IMR-90 (cell line): ENCODE results near the gene METTL21C. TPM values are rescaled to one million over a fixed set of nuclear protein-coding genes. Genes with fewer than 3 reads are reported as not detected.

Experiments
- ATAC-seq: fragments of 200-7000 bp; cut with Tn5 transposase; 2 replicates; pipeline ENCODE4 v1.9.1; 2020; ENCODE audit warnings: low read depth, mild to moderate bottlenecking, moderate library complexity
- BruUV-seq: library from RNA; stranded (reverse); fragments of 400-500 nt; replicated peaks from 2 replicates; lab custom pipeline; 2021; lab: Mats Ljungman, UMichigan
- CTCF ChIA-PET: fragments of 300-600 bp; formaldehyde crosslinking; extraction: SDS; loops from one replicate; lab custom pipeline; 2021; ENCODE audit warnings: antibody characterized with exemption; lab: Yijun Ruan, JAX
- POLR2A ChIA-PET: fragments of 300-600 bp; sonication (Branson Sonifier 250); formaldehyde crosslinking; loops from one replicate; lab custom pipeline; 2022; ENCODE audit warnings: antibody characterized with exemption; ENCODE audit not compliant: unreplicated experiment; lab: Charles Lee
- DNase-seq: peaks from one replicate; pipeline ENCODE4 v3.0.0; 2013
- H2AFZ ChIP-seq: replicated peaks from 2 replicates; pipeline ENCODE3; 2013; ENCODE audit warnings: low read length, mild to moderate bottlenecking; ENCODE audit not compliant: poor library complexity
- H2AK5ac ChIP-seq: 2 replicates; pipeline ENCODE4 v1.6.1; 2013; ENCODE audit warnings: low read depth, low read length, inconsistent platforms
- H2AK9ac ChIP-seq: replicated peaks from 2 replicates; pipeline ENCODE3; 2013; ENCODE audit warnings: mild to moderate bottlenecking, low read depth, low read length, moderate library complexity; ENCODE audit not compliant: poor library complexity
- H2BK120ac ChIP-seq: 2 replicates; pipeline ENCODE4 v1.6.1; 2013; ENCODE audit warnings: low read depth, low read length, inconsistent platforms
- H2BK15ac ChIP-seq: 3 replicates; pipeline ENCODE4 v1.6.1; 2013; ENCODE audit warnings: low read depth, low read length, inconsistent platforms
- H2BK20ac ChIP-seq: 2 replicates; pipeline ENCODE4 v1.6.1; 2013; ENCODE audit warnings: low read depth, mild to moderate bottlenecking, inconsistent platforms, low read length, moderate library complexity
- H2BK5ac ChIP-seq: 2 replicates; pipeline ENCODE4 v1.6.1; 2013; ENCODE audit warnings: mild to moderate bottlenecking, low read depth, low read length, inconsistent platforms; ENCODE audit not compliant: poor library complexity, severe bottlenecking
- H3K14ac ChIP-seq: replicated peaks from 2 replicates; pipeline ENCODE4 v1.6.1; 2013; ENCODE audit warnings: low read depth, low read length, inconsistent platforms
- H3K18ac ChIP-seq: 2 replicates; pipeline ENCODE4 v1.6.1; 2013; ENCODE audit warnings: low read depth, low read length, control low read depth
- H3K23ac ChIP-seq: 2 replicates; pipeline ENCODE4 v1.6.1; 2013; ENCODE audit warnings: low read depth, low read length, inconsistent platforms
- H3K27ac ChIP-seq: 2 replicates; pipeline ENCODE4 v1.5.1; 2013; ENCODE audit warnings: mild to moderate bottlenecking, control low read depth, low read length; ENCODE audit not compliant: insufficient read depth
- H3K27me3 ChIP-seq: 2 replicates; pipeline ENCODE4 v1.6.1; 2013; ENCODE audit warnings: low read length; ENCODE audit not compliant: control insufficient read depth, insufficient read depth
- H3K36me3 ChIP-seq: 2 replicates; pipeline ENCODE4 v1.6.1; 2013; ENCODE audit warnings: low read length, mixed read lengths; ENCODE audit not compliant: control insufficient read depth, insufficient read depth
- H3K4ac ChIP-seq: 2 replicates; pipeline ENCODE4 v1.6.1; 2013; ENCODE audit warnings: low read depth, low read length, inconsistent platforms
- H3K4me1 ChIP-seq: 2 replicates; pipeline ENCODE4 v1.6.1; 2013; ENCODE audit warnings: low read length, mixed read lengths; ENCODE audit not compliant: control insufficient read depth, insufficient read depth
- H3K4me2 ChIP-seq: 2 replicates; pipeline ENCODE4 v1.6.1; 2013; ENCODE audit warnings: low read depth, mild to moderate bottlenecking, control low read depth, low read length, moderate library complexity
- H3K4me3 ChIP-seq: 2 replicates; pipeline ENCODE4 v1.5.1; 2013; ENCODE audit warnings: low read depth, mild to moderate bottlenecking, control low read depth, low read length, moderate library complexity; ENCODE audit not compliant: insufficient read depth
- H3K56ac ChIP-seq: 2 replicates; pipeline ENCODE4 v1.6.1; 2013; ENCODE audit warnings: low read length, inconsistent platforms; ENCODE audit not compliant: insufficient read depth; ENCODE audit errors: extremely low read depth
- H3K79me1 ChIP-seq, 2 experiments: 2 replicates each; pipeline ENCODE4 v1.6.1; 2013; ENCODE audit warnings: low read length in 2 of 2, inconsistent platforms in 1 of 2, low read depth in 1 of 2
- H3K9ac ChIP-seq: 2 replicates; pipeline ENCODE4 v1.6.1; 2013; ENCODE audit warnings: low read depth, low read length, control low read depth
- H3K9me1 ChIP-seq: 2 replicates; pipeline ENCODE4 v1.6.1; 2013; ENCODE audit warnings: low read length, inconsistent platforms; ENCODE audit not compliant: insufficient read depth
- H3K9me3 ChIP-seq: 2 replicates; pipeline ENCODE4 v1.6.1; 2013; ENCODE audit warnings: low read length; ENCODE audit not compliant: control insufficient read depth, insufficient read depth
- H4K20me1 ChIP-seq: 2 replicates; pipeline ENCODE4 v1.6.1; 2013; ENCODE audit warnings: low read length, inconsistent platforms; ENCODE audit not compliant: insufficient read depth
- H4K5ac ChIP-seq: 2 replicates; pipeline ENCODE4 v1.6.1; 2013; ENCODE audit warnings: mild to moderate bottlenecking, low read depth, low read length, control low read depth
- H4K8ac ChIP-seq, 2 experiments: 2 replicates each; pipeline ENCODE4 v1.6.1; 2013; ENCODE audit warnings: low read depth in 2 of 2, low read length in 2 of 2, control low read depth in 1 of 2, inconsistent platforms in 1 of 2
- H4K91ac ChIP-seq: 2 replicates; pipeline ENCODE4 v1.6.1; 2013; ENCODE audit warnings: low read depth, low read length, inconsistent platforms; ENCODE audit not compliant: insufficient read depth
- RCOR1 ChIP-seq: IDR thresholded peaks from 2 replicates; pipeline ENCODE4 v1.6.1; 2012; ENCODE audit warnings: mild to moderate bottlenecking, low read length, improper control_type of control experiment; ENCODE audit not compliant: insufficient replicate concordance
- RFX5 ChIP-seq: IDR thresholded peaks from 2 replicates; pipeline ENCODE4 v1.8.0; 2012; ENCODE audit warnings: low read depth, mild to moderate bottlenecking, low read length, moderate library complexity
- WGBS, 2 experiments: methylation state at CpG; one replicate each; pipeline versions ENCODE4 v1.1.5 to v1.1.7; 2013; ENCODE audit warnings: missing lambda C conversion rate in 2 of 2; ENCODE audit not compliant: insufficient read length in 1 of 2; ENCODE audit errors: extremely low coverage in 2 of 2; 5-methylcytosine and 5-hydroxymethylcytosine counted together
- dilution Hi-C: fragments of 300-500 bp; cut with HindIII; formaldehyde crosslinking; loops from one replicate; pipeline ENCODE4 v1.14.3; 2018; ENCODE audit warnings: low sequenced_read_pairs; ENCODE audit not compliant: unreplicated experiment
- in situ Hi-C: fragments of 300-500 bp; cut with MboI; formaldehyde crosslinking; loops from 3 replicates; pipeline ENCODE4 v1.14.3; 2019; ENCODE audit warnings: low sequenced_read_pairs, inconsistent platforms, mixed read lengths
- intact Hi-C: fragments of 100-400 bp; cut with micrococcal nuclease; formaldehyde crosslinking; loops from 2 replicates; pipeline ENCODE4 v1.10.0; 2022
- polyA plus RNA-seq, 3 experiments: library from polyadenylated mRNA; depleted of rRNA; stranded (reverse); fragments of >200 nt; gene quantifications; 2 replicates each; pipeline ENCODE4 v1.2.3, GENCODE V29; 2012; ENCODE audit warnings: low replicate concordance in 1 of 3
- total RNA-seq: library from RNA; depleted of rRNA; stranded (reverse); fragments of >200 nt; gene quantifications from 2 replicates; pipeline ENCODE4 v1.2.3, GENCODE V29; 2012
- TF ChIP-seq, protein P1 (sequence below): conservative IDR thresholded peaks from 2 replicates; pipeline ENCODE4 v1.5.1; 2012; ENCODE audit warnings: mild to moderate bottlenecking, low read depth, low read length, improper control_type of control experiment

METTL21C gene
- total and polyA plus RNA-seq, 2 of the 4 experiments (the other 2 are of a cell fraction): not detected

DNA sequence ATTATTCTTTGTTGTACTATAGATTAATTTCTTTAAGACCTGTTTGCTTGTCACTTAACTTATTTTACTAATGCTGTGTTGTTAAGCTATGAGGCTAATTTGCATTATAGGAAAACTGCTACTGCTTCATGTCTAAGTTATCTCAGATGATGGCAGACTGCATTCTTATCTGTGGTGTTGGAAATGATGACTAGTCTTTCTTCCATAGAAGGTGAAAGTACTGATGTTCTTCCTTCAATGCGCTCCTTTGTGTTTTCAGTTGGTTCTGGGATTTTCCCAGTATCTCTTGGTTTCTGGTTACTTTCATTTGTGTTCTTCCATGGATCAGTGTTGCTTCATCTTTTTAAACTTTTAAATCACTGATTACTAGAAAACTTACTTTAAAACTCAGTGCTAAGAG, 51.2 kb downstream of the METTL21C start:
- no peak overlapping the region for H2BK120ac ChIP-seq
- peaks cover 5% of the 10 kb centered on the region in 2 experiments; a peak in 2 of 4 replicates for H3K79me1 ChIP-seq
- no peaks in the 10 kb centered on the region for H3K4me1 ChIP-seq
- H3K14ac ChIP-seq: no peak overlapping the region
- H4K5ac ChIP-seq: no peak overlapping the region
- intact Hi-C loops: loop anchor here (2.0 to 5.0 kb wide), 2 partner anchors 13 to 36 kb away; no protein-coding TSS in a partner anchor
- no peak overlapping the region for H3K4me3 ChIP-seq
- H2BK20ac ChIP-seq: no peak overlapping the region
- no peak overlapping the region for H2BK15ac ChIP-seq
- CTCF ChIA-PET: no interaction called here
- no peak overlapping the region for H3K27ac ChIP-seq
- 0 out of 4 replicates have a peak overlapping the region, but pooled peaks of 1 of the 2 experiments have one; percentile 25 for H4K8ac ChIP-seq
- peaks cover 35% of the 10 kb centered on the region for H3K36me3 ChIP-seq
- H3K4me2 ChIP-seq: no peak overlapping the region
- POLR2A ChIA-PET: no interaction called here
- H4K20me1 ChIP-seq: no peaks in the 10 kb centered on the region
- H2AK5ac ChIP-seq: no peak overlapping the region
- ATAC-seq: no peak
- H2AFZ ChIP-seq: no peak overlapping the region
- dilution Hi-C loops: no loop called here
- no peak overlapping the region for H4K91ac ChIP-seq
- 0 out of 2 replicates have a peak, but pooled peaks cover 3% of the 10 kb centered on the region for H3K9me1 ChIP-seq
- in situ Hi-C loops: no loop called here
- no peak overlapping the region for H3K4ac ChIP-seq
- BruUV-seq: no TSS peak
- no peak overlapping the region for H3K23ac ChIP-seq
- H3K56ac ChIP-seq: no peak overlapping the region
- TF ChIP-seq RFX5 (no peak), RCOR1 (no peak)
- TF ChIP-seq, protein P1, sequence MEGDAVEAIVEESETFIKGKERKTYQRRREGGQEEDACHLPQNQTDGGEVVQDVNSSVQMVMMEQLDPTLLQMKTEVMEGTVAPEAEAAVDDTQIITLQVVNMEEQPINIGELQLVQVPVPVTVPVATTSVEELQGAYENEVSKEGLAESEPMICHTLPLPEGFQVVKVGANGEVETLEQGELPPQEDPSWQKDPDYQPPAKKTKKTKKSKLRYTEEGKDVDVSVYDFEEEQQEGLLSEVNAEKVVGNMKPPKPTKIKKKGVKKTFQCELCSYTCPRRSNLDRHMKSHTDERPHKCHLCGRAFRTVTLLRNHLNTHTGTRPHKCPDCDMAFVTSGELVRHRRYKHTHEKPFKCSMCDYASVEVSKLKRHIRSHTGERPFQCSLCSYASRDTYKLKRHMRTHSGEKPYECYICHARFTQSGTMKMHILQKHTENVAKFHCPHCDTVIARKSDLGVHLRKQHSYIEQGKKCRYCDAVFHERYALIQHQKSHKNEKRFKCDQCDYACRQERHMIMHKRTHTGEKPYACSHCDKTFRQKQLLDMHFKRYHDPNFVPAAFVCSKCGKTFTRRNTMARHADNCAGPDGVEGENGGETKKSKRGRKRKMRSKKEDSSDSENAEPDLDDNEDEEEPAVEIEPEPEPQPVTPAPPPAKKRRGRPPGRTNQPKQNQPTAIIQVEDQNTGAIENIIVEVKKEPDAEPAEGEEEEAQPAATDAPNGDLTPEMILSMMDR: no peak
- H3K27me3 ChIP-seq: no peaks in the 10 kb centered on the region
- no peak overlapping the region for H2AK9ac ChIP-seq
- DNase-seq: peak; percentile 21
- no CpG with 5 or more reads among the region's 1 CpG for WGBS, 2 experiments
- no peak overlapping the region for H2BK5ac ChIP-seq
- no peak overlapping the region for H3K9ac ChIP-seq
- H3K9me3 ChIP-seq: no peaks in the 10 kb centered on the region
- no peak overlapping the region for H3K18ac ChIP-seq
